GM19324 (cell line): Measurements from ENCODE around the gene GLE1.
"Not testable (repeated sequence)": the region's sequence is repeated elsewhere in the genome, so short reads cannot be mapped to it uniquely, and the experiment has no call there.

ENCODE experiments used
- ATAC-seq: cut with Tn5 transposase; IDR thresholded peaks from one replicate; pipeline ENCODE4 v1.9.1; 2021; ENCODE audit warnings: mild to moderate bottlenecking, moderate library complexity; ENCODE audit not compliant: unreplicated experiment, low FRiP score

The GLE1 gene

DNA sequence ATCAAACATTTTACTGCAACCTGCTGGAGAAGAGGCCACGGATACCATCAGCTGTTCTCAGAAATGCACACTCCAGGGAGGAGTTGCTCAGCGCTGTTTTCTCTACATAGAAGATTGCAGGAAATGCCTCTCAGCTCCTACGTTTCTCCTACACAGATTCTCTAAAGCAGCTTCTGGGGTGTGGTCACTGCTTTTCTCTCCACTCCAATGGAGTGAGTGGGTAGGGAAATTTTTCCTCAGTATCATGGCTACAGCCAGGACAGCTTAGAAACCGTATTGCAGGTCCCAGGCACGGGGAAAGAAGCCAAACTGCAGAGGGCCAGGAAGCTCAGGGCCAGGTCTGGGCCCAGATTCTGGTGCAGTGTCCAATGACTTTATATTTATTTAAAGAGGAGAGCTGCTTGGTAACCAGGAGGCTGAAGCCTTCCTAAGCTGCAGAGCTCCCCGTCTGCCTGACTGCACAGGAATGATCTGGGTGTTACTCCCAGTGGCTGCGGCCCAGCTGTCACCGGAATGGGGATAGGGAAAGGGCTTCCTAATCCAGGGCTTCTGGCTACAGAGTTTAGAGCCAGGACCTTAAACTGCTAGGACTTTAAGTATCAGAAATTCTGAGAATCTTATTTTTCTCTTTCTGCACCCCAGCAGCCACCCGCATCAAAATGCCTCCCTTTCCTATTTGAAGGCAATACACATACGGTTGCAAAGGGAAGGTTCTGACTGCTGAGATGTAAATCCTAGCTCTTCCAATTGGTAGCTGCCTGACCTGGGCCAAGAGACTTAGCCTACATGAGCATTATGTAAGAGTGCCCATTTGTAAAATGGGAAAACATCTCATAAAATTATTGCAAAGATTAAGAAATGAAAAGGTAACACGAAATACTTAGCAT lies 46.5 kb downstream of the GLE1 start:
- no peak for ATAC-seq

DNA sequence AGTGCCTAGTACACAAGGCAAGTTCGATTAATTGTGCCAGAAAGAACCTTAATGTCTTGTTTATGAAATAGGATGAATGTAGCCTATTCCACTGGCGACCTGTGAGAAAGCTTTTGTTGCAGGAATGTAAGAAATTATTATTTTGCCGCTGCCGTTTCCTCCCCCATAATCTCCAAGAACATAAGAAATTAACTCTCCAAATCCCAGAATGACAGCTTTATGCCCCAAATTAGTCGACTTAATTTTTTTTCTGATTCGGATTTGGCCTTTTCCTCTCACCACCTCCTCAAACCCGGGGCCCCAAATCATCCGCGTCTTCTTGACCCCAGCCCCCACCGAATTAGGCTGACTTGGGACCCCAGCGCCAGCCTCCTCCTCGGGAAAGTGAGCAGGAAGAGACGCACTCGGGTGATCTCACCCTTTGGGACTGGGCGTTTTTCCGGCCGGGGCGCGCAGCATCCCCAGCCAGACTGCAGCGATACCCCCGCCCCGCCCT lies 47.2 kb downstream of the GLE1 start:
- ATAC-seq: no peak

DNA sequence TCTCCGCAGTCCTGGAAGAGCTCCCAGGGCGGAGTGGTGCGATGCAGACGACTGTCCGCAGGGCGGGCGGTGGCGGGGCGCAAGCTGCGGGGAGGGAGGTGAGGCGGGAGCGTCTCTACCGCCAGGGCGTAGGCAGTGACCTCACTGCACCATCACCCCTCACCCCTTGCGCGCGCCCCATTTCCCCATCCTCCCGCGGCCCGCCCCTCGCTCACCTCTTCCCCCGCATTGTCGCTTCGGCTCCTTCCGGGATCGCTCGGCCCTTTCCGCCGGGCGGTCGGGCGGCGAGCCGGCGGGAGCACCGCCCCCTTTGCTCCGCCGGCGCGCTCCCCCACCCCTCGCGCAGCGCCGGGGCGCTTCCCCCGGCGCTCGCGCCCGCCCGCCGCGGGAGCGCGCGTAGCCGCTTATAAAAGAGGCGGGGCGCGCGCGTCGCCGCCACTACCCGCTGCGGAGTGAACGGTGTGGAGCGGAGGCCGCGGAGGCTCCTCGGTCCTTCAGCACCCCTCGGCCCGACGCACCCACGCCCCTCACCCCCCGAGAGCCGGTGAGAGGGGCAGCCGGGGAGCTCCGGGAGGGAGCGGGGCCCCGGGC lies 47.7 kb downstream of the GLE1 start, which contains the start of gene SPTAN1:
TSS of gene SPTAN1 (plus strand) at position 435 of the 591 bp plus-strand sequence. CDS start 14,154 bp downstream, outside the sequence.
- peak; percentile 85 for ATAC-seq

DNA sequence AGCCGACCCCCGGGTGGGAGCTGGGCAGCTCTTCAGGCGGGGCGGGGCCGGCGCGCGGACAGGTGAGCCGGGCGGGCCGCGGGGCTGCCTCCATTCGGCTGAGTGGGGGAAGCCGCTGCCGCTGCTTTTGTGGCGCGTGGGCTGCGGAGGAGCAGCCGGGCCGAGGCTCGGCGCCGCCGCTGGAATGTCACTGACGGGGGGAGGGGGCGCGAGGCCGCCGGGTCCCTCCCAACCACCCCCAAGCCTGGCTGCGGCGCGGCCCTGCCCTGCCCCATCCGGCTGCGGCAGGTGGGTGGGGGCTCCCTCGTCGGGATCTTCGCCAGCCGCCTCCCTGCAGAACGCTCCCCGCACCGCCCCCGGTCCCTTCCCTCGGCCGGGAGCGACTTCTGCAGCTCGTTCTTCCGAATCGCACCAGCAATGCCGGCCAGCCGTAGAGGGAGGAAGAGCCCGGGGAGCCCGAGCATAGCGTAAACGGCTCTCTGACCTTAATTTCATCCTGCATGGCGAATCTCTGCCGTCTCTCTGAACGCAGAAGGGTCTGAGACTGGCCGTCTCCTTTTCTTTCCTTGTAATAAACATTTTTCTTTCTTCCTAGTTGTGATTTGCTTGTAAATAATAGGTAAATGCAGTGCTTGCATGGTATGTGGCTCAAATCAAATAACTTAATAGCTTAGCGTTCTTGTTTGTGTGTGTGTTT lies 48.4 kb downstream of the GLE1 start:
- peak; percentile 43 for ATAC-seq

DNA sequence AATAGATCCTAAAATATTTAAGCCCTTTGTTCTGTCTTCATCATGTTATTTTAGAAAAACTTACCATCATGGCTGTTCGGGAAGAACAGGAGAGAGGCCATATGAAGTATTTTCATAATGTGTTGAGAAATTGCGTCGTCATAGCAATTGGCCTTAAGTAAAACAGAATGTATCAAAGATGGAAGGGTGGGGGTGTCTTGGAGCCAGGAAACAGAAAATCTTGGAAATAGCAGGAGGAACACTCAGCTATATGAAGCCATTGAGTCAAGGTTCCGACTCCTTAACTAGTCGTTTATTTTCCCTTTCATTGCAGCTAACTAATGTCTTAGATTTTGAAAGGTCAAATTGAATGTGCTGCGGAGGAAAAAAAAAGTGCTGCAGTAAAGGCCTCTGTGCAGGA lies 49.2 kb downstream of the GLE1 start:
- no peak for ATAC-seq

DNA sequence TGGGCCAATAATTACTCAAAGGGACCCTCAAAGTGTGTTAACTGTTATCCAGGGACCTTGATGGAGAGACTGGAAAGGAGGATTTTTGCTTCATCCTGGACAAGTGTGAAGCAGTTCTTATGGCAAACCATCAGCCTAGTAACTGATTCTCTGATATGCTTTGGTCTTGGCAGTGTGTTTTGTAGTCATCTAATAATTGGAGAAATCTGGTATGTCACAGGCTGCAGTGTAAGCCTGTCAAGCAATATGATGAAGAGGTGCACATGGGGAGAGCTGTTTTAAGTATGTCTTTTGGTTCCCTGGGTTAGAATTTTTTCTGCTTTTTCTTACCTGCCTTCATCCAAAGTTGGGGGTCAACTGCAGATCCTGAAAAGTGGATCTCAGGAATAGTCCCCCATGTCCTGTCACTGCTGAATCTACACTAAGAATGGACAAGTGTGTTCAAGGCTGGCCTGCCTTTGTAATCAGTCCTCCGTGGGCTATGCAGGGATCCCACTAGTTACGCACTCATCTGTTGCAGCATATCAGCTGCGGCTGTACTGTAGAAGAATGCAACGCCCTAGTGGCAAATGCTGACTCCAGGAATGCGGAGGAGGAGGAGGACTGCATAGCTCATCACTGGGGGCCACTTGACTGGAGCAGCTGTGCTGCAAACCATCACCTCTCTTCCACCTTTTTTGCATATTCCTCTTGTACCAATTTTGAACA lies 49.8 kb downstream of the GLE1 start:
- no peak for ATAC-seq

DNA sequence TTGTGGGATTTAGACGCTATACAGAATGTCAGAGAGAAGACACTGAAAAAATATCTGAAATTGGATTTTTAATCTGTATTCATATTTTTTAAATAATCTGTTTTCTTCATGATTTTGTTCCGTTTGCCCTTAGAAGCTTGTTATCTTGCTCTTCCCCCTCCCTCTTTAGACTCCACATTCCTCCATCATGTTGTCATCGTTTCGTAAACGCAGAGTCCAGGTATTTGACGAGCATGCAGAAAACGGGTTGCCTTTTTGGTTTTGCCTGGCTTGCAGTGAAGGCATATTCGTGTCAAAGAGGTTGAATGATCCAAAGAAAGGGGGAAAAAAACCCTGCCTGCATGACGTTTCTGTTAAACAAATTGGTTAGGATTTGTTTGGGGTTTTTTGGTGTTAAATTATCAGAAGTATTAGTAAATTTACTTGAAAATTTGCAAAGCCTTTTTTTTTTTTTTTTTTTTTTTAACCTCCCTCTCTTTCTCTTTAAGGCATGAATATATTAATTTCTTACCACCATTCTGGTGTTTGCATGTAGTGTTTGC lies 50.7 kb downstream of the GLE1 start:
- no peak for ATAC-seq

DNA sequence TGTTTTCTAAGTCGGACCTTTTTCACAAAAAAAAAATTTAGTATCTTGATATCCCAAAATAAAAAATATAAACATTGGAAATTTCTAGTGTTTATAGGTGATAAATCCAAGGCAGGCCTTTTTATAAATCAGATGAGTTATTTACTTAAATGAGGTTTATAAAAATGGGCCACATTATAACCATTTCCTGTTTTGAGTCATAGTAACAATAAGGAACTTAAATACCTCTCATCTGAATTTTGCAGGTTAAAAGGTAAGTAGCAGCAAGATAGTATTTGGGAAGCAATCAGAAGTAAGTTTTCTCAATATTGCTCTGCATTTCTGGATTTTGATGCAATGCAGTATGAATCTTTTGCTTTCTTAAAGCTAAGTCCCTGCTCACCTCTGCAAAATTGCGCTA lies 51.8 kb downstream of the GLE1 start:
- no peak for ATAC-seq

DNA sequence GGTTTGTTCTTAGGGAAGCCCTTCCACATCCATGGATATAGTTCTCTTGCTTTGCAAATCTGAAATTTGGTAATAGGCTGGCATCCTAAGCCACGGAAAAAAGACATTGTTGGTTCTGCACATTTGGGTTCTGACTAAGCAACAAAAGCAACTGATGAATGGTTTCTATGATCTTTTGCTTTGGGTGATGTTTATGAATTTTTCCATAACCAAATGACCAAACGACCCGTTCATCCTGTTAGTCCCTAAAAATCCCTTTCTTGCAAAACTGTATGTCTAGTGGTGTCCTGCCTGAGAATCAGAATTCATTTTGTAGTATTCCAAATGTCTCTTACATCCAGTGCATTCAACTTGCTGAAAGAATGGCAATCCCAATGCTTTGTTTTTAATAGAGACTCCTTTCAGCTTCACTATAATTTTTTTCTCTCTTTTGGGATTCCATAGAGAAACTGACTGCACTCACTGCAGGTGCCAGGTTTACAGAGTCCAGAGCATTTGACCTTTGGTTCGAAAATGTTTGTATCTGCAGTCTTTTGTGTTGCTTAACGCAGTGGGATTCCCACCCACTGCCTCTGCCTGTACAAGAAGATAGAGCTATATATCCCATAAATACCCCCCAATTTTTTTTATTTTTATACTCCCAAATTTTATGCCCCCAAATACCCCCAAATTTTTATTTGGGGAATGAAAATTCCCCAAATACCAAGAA lies 52.6 kb downstream of the GLE1 start:
- no peak for ATAC-seq

DNA sequence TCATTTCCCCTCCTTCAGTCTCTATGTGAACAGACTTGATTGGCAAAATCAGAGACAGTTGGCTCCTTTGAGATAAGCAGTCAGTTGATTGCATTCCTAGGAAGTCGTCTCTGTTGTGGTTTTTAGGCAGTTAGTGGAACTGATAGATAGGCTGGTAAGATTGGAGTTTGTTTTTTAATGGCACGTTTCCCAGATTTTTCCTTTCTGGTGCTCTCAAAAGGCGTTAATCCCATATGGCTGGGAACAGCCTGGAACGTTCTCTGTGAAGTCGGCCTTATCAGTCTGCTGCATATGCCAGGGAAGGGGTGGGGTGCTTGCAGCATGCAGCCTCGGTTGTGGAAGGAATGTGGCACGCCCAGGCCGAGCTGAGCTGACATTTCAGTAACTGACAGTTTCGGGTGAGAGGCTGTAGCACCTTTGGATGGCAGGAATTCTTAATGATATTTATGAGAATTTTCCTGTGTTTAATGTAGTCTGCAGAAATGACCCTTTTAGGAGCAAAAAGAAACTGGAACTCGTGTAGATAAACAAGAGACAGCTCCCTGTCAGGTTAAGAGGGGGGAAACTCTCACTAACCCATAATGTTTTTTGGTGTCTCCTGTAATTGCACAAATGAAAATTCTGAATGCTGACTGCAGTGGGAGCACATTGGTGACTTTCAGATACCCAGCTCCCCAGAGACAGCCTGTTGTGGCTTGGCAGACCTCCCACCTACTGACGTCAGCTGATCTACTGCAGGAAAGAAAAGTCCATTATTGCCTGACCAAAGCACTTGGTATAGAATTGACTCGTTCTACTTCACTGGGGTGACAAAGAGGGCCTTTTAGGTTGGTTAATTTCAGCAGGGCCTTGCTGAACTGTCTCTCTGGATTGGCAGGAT lies 54.2 kb downstream of the GLE1 start:
- no peak for ATAC-seq

DNA sequence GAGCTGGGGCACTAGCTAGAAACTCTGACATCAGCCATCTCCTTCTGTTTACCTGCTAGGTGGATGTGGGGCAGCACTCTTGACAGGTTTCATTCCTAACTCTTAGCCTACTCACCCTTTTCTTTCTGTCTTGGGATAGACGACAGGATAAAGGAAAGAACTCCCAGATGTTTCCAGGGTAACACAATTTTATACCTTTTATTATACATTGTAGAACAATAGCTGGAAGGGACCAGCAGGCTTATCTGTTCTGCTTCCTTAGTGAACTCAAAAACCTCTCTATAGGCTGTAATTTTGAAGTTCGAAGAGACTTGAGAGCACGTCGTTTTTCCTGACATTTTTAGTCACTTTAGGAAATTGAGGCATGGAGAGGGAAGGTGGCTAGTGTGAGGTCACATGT lies 61.1 kb downstream of the GLE1 start:
- no peak for ATAC-seq

DNA sequence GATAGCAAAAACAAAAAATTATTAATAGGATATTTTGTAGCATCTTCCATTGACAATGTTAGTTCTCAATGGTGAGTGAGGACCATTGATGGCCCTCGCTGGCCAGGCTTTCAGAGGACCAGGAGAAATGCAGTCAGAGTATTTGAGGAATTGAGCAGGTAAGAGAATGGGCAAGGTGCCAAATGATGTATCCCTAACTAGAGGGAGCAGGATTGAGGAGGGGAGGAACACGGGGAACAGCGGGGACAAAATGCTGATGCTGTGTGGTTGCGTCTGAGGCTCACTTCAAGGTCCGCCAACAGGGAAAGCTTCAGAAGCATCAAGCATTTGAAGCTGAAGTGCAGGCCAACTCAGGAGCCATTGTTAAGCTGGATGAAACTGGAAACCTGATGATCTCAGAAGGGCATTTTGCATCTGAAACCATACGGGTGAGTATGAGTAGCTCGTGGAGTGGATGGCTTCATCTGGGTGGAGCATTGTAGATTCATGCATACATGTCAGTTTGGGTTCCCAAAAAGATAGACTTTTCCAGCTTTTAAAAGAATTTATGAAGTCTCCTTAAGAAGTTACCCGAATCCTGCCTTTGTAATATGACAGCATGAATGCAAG lies 64.1 kb downstream of the GLE1 start:
- ATAC-seq: no peak

DNA sequence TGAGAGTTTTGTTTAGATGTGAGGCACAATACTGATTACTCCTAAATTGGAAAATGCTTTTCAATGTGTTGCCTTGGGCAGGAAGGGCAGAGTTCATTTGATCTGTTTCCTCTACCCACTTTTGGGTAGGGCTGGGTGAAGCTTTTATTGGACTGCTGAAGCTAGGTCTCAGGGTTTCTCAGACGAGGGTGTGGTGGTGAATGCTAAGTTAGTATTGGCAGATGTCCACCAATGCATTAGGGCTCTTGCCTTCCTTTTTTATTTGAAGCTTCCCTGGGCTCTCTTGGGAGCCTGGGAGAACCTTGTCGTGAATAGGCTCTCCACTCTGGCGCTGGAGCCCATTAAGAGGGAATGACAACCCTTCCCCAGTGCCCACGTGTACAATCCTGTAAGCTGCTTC lies 71.0 kb downstream of the GLE1 start:
- ATAC-seq: no peak

DNA sequence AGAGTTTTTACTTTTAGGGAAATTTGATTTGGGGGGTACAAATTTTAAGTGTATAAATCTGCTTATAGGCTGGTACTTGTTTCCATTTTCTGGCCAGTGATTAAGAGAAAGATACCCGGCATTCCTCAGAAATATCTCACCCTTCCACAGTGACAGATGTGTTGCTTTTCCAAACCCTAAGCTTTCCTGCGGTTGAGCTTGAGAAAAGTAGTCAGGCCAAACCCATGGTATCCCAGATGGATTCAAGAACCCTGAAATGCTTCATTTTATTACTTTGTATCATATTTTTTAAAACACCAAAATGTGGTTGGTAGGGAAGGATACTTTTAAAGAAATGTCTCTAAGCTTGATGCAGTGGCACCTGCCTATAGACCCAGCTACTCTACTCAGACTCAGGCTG lies 71.4 kb downstream of the GLE1 start:
- ATAC-seq: no peak

DNA sequence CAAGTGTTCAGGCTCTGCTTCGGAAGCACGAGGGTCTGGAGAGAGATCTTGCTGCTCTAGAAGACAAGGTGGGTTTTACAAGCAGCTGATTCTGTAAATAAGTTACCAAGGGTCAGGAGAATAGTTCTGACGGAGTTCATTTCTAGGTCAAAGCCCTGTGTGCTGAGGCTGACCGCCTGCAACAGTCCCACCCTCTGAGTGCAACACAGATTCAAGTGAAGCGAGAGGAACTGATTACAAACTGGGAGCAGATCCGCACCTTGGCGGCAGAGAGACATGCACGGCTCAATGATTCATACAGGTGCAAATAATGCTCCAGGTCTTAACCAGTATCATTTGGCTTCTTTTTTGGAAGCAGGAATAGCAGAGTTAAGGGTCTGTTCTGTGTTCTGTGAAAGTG lies 72.7 kb downstream of the GLE1 start:
- ATAC-seq: no peak

DNA sequence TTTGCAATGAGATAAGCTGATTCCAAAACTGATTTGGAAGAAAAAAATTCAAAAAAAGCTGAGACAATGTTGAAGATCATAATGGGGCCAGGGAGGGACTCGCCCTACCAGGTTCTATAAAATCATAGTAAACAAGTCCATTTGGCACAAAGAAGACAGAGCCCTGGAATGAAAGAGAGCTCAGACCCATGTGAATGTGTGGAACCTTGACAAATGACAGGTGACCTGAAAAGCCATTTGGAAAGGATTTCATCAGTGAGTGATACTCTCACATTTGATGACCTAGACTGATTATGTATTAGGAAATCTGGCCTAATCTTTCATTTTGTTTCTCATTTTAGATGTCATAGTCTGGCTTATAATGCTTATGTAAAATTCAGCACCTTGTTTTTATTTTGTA lies 74.7 kb downstream of the GLE1 start:
- ATAC-seq: no peak

DNA sequence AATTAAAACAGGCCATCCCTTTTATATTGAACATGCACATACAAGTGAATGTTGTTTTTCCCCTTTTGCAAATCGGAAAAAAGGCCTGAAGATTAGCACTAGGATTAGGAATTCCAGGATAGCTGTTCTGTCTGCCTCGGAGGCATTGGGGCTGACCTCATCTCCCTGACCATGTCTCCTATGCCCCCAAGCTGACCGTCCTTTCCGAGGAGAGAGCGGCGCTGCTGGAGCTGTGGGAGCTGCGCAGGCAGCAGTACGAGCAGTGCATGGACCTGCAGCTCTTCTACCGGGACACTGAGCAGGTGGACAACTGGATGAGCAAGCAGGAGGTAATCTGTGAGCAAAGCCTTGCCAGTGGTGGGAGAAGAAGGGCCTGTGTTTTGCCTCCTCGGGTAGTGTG lies 76.2 kb downstream of the GLE1 start:
- no peak for ATAC-seq

DNA sequence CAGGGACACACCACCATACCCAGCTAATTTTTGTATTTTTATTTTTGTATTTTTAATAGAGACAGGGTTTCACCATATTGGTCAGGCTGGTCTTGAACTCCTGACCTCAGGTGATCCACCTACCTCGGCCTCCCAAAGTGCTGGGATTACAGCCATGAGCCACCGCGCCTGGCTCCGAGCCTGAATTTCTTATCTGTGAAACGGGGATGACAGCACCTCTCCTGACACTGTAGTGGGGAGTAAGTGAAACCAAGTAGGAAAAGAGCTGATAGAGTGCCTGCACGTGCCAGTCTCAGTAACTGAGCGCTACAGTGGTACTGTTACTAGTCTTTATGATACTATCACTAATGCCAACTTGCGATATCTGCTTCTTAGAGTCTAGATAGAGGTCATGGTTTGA lies 80.6 kb downstream of the GLE1 start:
- ATAC-seq: not testable (repeated sequence)
